Measurements from ENCODE around the gene IL20RB.
"Not testable (repeated sequence)": the region's sequence is repeated elsewhere in the genome, so short reads cannot be mapped to it uniquely, and the experiment has no call there.

Gene IL20RB

GRCh38 chr3:136946978-136947377 lies 10.8 kb upstream of the IL20RB start:
- DNase-seq (ENCODE audit: low spot score) = no peak

GRCh38 chr3:136947477-136947876 lies 10.3 kb upstream of the IL20RB start:
- no peak for DNase-seq (ENCODE audit: low spot score)

- no peak for DNase-seq (ENCODE audit: low spot score)
Observed at GRCh38 chr3:136949146-136949545, 8.6 kb upstream of the IL20RB start.

- DNase-seq (ENCODE audit: low spot score) = no peak
Observed at GRCh38 chr3:136949708-136950107, 8.1 kb upstream of the IL20RB start.

GRCh38 chr3:136950623-136951022 lies 7.2 kb upstream of the IL20RB start:
- no peak for DNase-seq (ENCODE audit: low spot score)

- DNase-seq (ENCODE audit: low spot score) = no peak
Observed at GRCh38 chr3:136952292-136952691, 5.5 kb upstream of the IL20RB start.

- DNase-seq (ENCODE audit: low spot score) = no peak
Observed at GRCh38 chr3:136954251-136954650, 3.5 kb upstream of the IL20RB start.

GRCh38 chr3:136954980-136955780 lies 2.6 kb upstream of the IL20RB start:
- DNase-seq (ENCODE audit: low spot score) = no peak

GRCh38 chr3:136955813-136956212 lies 2.0 kb upstream of the IL20RB start:
- DNase-seq (ENCODE audit: low spot score) = no peak

GRCh38 chr3:136956971-136957370 lies 812 bp upstream of the IL20RB start:
- no peak for DNase-seq (ENCODE audit: low spot score)

GRCh38 chr3:136958939-136959338 lies 1.2 kb downstream of the IL20RB start:
- DNase-seq (ENCODE audit: low spot score) = no peak

GRCh38 chr3:136959599-136959998 lies 1.8 kb downstream of the IL20RB start:
- no peak for DNase-seq (ENCODE audit: low spot score)

GRCh38 chr3:136960838-136961836 lies 3.4 kb downstream of the IL20RB start:
- DNase-seq (ENCODE audit: low spot score) = no peak

GRCh38 chr3:136962927-136963326 lies 5.1 kb downstream of the IL20RB start:
- DNase-seq (ENCODE audit: low spot score) = no peak

GRCh38 chr3:136969539-136969938 lies 11.8 kb downstream of the IL20RB start:
- DNase-seq (ENCODE audit: low spot score) = not testable (repeated sequence)

- DNase-seq (ENCODE audit: low spot score) = no peak
Observed at GRCh38 chr3:136973352-136973751, 15.6 kb downstream of the IL20RB start.

GRCh38 chr3:136974670-136975069 lies 16.9 kb downstream of the IL20RB start:
- no peak for DNase-seq (ENCODE audit: low spot score)

GRCh38 chr3:136979204-136979603 lies 21.4 kb downstream of the IL20RB start:
- no peak for DNase-seq (ENCODE audit: low spot score)

- DNase-seq (ENCODE audit: low spot score) = no peak
Observed at GRCh38 chr3:136979684-136980083, 21.9 kb downstream of the IL20RB start.

- no peak for DNase-seq (ENCODE audit: low spot score)
Observed at GRCh38 chr3:136982033-136982432, 24.2 kb downstream of the IL20RB start.

- no peak for DNase-seq (ENCODE audit: low spot score)
Observed at GRCh38 chr3:136982520-136983138, 24.8 kb downstream of the IL20RB start.

GRCh38 chr3:136984837-136985236 lies 27.1 kb downstream of the IL20RB start:
- no peak for DNase-seq (ENCODE audit: low spot score)

Measured in left forelimb (tissue), 1 donor.